ENCODE data around the gene LGR5.

DNA sequence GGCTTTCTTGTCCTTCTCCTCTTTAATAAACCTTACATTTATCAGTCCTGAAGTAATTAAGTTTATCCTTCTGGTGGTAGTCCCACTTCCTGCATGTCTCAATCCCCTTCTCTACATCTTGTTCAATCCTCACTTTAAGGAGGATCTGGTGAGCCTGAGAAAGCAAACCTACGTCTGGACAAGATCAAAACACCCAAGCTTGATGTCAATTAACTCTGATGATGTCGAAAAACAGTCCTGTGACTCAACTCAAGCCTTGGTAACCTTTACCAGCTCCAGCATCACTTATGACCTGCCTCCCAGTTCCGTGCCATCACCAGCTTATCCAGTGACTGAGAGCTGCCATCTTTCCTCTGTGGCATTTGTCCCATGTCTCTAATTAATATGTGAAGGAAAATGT lies 144.8 kb downstream of the LGR5 start:
- TF ChIP-seq, protein P1, sequence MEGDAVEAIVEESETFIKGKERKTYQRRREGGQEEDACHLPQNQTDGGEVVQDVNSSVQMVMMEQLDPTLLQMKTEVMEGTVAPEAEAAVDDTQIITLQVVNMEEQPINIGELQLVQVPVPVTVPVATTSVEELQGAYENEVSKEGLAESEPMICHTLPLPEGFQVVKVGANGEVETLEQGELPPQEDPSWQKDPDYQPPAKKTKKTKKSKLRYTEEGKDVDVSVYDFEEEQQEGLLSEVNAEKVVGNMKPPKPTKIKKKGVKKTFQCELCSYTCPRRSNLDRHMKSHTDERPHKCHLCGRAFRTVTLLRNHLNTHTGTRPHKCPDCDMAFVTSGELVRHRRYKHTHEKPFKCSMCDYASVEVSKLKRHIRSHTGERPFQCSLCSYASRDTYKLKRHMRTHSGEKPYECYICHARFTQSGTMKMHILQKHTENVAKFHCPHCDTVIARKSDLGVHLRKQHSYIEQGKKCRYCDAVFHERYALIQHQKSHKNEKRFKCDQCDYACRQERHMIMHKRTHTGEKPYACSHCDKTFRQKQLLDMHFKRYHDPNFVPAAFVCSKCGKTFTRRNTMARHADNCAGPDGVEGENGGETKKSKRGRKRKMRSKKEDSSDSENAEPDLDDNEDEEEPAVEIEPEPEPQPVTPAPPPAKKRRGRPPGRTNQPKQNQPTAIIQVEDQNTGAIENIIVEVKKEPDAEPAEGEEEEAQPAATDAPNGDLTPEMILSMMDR (IDR thresholded peaks at IDR 0.05; ENCODE audit: insufficient read depth, low read length): no peak
- TF ChIP-seq POLR2AphosphoS5 (IDR thresholded peaks at IDR 0.05; ENCODE audit: low read depth) (no peak), GABPA (IDR thresholded peaks at IDR 0.05; ENCODE audit: low read depth) (no peak), SPI1 (IDR thresholded peaks at IDR 0.05; ENCODE audit: borderline replicate concordance, low read depth) (no peak)
- TF ChIP-seq, protein P2, sequence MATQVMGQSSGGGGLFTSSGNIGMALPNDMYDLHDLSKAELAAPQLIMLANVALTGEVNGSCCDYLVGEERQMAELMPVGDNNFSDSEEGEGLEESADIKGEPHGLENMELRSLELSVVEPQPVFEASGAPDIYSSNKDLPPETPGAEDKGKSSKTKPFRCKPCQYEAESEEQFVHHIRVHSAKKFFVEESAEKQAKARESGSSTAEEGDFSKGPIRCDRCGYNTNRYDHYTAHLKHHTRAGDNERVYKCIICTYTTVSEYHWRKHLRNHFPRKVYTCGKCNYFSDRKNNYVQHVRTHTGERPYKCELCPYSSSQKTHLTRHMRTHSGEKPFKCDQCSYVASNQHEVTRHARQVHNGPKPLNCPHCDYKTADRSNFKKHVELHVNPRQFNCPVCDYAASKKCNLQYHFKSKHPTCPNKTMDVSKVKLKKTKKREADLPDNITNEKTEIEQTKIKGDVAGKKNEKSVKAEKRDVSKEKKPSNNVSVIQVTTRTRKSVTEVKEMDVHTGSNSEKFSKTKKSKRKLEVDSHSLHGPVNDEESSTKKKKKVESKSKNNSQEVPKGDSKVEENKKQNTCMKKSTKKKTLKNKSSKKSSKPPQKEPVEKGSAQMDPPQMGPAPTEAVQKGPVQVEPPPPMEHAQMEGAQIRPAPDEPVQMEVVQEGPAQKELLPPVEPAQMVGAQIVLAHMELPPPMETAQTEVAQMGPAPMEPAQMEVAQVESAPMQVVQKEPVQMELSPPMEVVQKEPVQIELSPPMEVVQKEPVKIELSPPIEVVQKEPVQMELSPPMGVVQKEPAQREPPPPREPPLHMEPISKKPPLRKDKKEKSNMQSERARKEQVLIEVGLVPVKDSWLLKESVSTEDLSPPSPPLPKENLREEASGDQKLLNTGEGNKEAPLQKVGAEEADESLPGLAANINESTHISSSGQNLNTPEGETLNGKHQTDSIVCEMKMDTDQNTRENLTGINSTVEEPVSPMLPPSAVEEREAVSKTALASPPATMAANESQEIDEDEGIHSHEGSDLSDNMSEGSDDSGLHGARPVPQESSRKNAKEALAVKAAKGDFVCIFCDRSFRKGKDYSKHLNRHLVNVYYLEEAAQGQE (IDR thresholded peaks at IDR 0.05; ENCODE audit: insufficient replicate concordance, low read depth): no peak
